OCI-LY1 (cell line): Measurements from ENCODE around the gene CAMTA1.

Experiments
- H2AFZ ChIP-seq: fragments of 200-600 bp; sonication (generic), shearing (Covaris generic); 2 replicates; pipeline ENCODE4 v1.6.0; 2014; ENCODE audit warnings: antibody characterized with exemption, mild to moderate bottlenecking, low read length
- H3F3A ChIP-seq: fragments of 200-600 bp; sonication (generic), shearing (Covaris generic); 2 replicates; pipeline ENCODE4 v1.6.0; 2014; ENCODE audit warnings: mild to moderate bottlenecking, antibody characterized with exemption, low read length, moderate library complexity; ENCODE audit not compliant: insufficient read depth
- H3K27ac ChIP-seq: fragments of 200-600 bp; sonication (generic); 2 replicates; pipeline ENCODE4 v1.5.1; 2014; ENCODE audit warnings: low read length, mixed run types, mild to moderate bottlenecking, low read depth; ENCODE audit not compliant: poor library complexity, severe bottlenecking
- H3K27me3 ChIP-seq: fragments of 200-600 bp; sonication (generic); 2 replicates; pipeline ENCODE4 v1.6.0; 2014; ENCODE audit warnings: antibody characterized with exemption, mild to moderate bottlenecking, low read length, moderate library complexity; ENCODE audit not compliant: insufficient read depth
- H3K36me3 ChIP-seq: fragments of 200-600 bp; sonication (generic); 2 replicates; pipeline ENCODE4 v1.6.1; 2014; ENCODE audit warnings: mild to moderate bottlenecking, antibody characterized with exemption, low read length, moderate library complexity, mixed read lengths; ENCODE audit not compliant: insufficient read depth
- H3K4me1 ChIP-seq: fragments of 200-600 bp; sonication (generic); 2 replicates; pipeline ENCODE4 v1.5.1; 2014; ENCODE audit warnings: mild to moderate bottlenecking, low read length, moderate library complexity; ENCODE audit not compliant: insufficient read depth, severe bottlenecking
- H3K4me2 ChIP-seq: fragments of 200-600 bp; sonication (generic), shearing (Covaris generic); 2 replicates; pipeline ENCODE4 v1.6.1; 2014; ENCODE audit warnings: low read length
- H3K4me3 ChIP-seq: fragments of 200-600 bp; sonication (generic); 2 replicates; pipeline ENCODE4 v1.5.1; 2014; ENCODE audit warnings: low read length, low read depth, mild to moderate bottlenecking, mixed read lengths; ENCODE audit not compliant: poor library complexity, severe bottlenecking
- H3K79me2 ChIP-seq: fragments of 200-600 bp; shearing (Covaris generic); 2 replicates; pipeline ENCODE4 v1.6.1; 2016; ENCODE audit warnings: mixed run types, low read length, mixed read lengths; ENCODE audit not compliant: insufficient read depth
- H3K9ac ChIP-seq: fragments of 200-600 bp; sonication (generic), shearing (Covaris generic); 2 replicates; pipeline ENCODE4 v1.6.1; 2014; ENCODE audit warnings: mild to moderate bottlenecking, low read length, mixed read lengths
- H3K9me2 ChIP-seq: fragments of 200-600 bp; sonication (generic), shearing (Covaris generic); 2 replicates; pipeline ENCODE4 v1.6.1; 2014; ENCODE audit warnings: low read depth, mild to moderate bottlenecking, low read length, mixed read lengths
- H3K9me3 ChIP-seq: fragments of 200-600 bp; shearing (Covaris generic); 2 replicates; pipeline ENCODE4 v1.6.1; 2014; ENCODE audit warnings: low read length, mixed read lengths
- H4K20me1 ChIP-seq: fragments of 200-600 bp; sonication (generic), shearing (Covaris generic); 2 replicates; pipeline ENCODE4 v1.6.0; 2016; ENCODE audit warnings: mild to moderate bottlenecking, low read length; ENCODE audit not compliant: insufficient read depth
- EZH2 ChIP-seq: fragments of 200-600 bp; sonication (generic), shearing (Covaris generic); IDR thresholded peaks from 2 replicates; pipeline ENCODE4 v1.8.0; 2017; ENCODE audit warnings: borderline replicate concordance, mixed run types, mild to moderate bottlenecking, antibody characterized with exemption, low read length, moderate library complexity, mixed read lengths
- TF ChIP-seq, protein P1 (sequence below): fragments of 200-600 bp; sonication (generic), shearing (Covaris generic); IDR thresholded peaks from 2 replicates; pipeline ENCODE4 v1.5.1; 2017; ENCODE audit warnings: mild to moderate bottlenecking, antibody characterized with exemption, low read length, moderate library complexity, mixed read lengths

Gene CAMTA1

DNA sequence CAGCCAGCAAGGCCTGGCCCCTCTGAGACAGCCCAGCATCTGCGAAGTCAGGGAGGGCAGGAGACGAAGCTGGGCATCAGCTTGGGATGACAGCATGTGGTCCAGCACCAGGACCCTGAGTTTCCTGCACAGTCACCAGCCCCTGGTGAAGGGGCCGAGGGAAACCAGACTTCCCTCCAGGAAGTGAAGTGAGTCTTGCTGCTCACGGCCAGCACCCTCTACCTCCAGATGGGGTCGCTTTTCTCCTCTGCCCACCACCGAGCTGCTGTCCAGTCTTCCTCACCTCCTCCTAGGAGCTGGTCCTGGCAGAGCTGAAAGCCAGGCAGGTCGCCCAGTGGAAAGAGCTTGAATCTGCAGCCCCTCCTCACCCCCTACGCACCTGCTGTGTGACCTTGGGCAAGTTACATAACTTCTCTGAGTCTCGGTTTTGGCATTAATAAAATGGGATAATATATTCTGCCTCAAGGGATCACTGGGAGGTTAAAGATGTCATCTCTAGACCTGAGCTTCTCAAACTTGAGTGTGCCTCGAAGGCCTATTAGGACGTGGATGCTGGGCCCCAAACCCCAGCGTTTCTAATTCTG, 867.4 kb downstream of the CAMTA1 start:
- Histone ChIP-seq H3K4me2 (no peak overlapping the region), H4K20me1 (no peaks in the 10 kb centered on the region), H3K36me3 (no peaks in the 10 kb centered on the region), H3K79me2 (no peaks in the 10 kb centered on the region), H3K9ac (no peak overlapping the region), H3F3A (no peaks in the 10 kb centered on the region), H3K27ac (no peak overlapping the region), H2AFZ (no peak overlapping the region), H3K9me3 (no peaks in the 10 kb centered on the region), H3K9me2 (no peaks in the 10 kb centered on the region), H3K4me1 (no peaks in the 10 kb centered on the region), H3K4me3 (no peak overlapping the region), H3K27me3 (peaks cover 5% of the 10 kb centered on the region; the same call in 1 of the 2 replicates)
- TF ChIP-seq, protein P1, sequence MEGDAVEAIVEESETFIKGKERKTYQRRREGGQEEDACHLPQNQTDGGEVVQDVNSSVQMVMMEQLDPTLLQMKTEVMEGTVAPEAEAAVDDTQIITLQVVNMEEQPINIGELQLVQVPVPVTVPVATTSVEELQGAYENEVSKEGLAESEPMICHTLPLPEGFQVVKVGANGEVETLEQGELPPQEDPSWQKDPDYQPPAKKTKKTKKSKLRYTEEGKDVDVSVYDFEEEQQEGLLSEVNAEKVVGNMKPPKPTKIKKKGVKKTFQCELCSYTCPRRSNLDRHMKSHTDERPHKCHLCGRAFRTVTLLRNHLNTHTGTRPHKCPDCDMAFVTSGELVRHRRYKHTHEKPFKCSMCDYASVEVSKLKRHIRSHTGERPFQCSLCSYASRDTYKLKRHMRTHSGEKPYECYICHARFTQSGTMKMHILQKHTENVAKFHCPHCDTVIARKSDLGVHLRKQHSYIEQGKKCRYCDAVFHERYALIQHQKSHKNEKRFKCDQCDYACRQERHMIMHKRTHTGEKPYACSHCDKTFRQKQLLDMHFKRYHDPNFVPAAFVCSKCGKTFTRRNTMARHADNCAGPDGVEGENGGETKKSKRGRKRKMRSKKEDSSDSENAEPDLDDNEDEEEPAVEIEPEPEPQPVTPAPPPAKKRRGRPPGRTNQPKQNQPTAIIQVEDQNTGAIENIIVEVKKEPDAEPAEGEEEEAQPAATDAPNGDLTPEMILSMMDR = no peak
- no peak for TF ChIP-seq EZH2

DNA sequence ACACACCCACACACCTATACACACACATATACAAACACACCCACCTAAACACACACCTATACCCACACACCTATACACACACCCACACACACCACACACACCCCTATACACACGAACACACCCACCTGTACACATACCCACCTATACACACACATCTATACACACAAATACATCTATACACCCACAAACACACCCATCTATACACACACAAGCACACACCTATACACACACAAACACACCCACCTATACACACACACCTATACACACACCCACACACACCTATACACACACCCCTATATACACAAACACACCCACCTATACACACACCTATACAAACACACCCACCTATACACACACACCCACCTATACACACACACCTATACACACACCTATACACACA, 869.5 kb downstream of the CAMTA1 start:
- Histone ChIP-seq H3K79me2 (no peaks in the 10 kb centered on the region), H2AFZ (no peak overlapping the region)
- TF ChIP-seq EZH2 = no peak
- TF ChIP-seq, protein P1 = no peak

GRCh38 chr1:7655354-7655753, 870.1 kb downstream of the CAMTA1 start:
- H3K4me1 ChIP-seq = no peaks in the 10 kb centered on the region
- H3K27me3 ChIP-seq = peaks cover 5% of the 10 kb centered on the region; the same call in 1 of the 2 replicates
- no peak overlapping the region for H3K4me2 ChIP-seq
- H3K9me3 ChIP-seq = no peaks in the 10 kb centered on the region
- H3K79me2 ChIP-seq = no peaks in the 10 kb centered on the region
- TF ChIP-seq, protein P1 = no peak
- no peak for TF ChIP-seq EZH2
- no peaks in the 10 kb centered on the region for H3K36me3 ChIP-seq
- H3F3A ChIP-seq = no peaks in the 10 kb centered on the region
- H3K9ac ChIP-seq = no peak overlapping the region
- H3K27ac ChIP-seq = no peak overlapping the region
- H3K9me2 ChIP-seq = no peaks in the 10 kb centered on the region
- no peaks in the 10 kb centered on the region for H4K20me1 ChIP-seq
- H3K4me3 ChIP-seq = no peak overlapping the region
- no peak overlapping the region for H2AFZ ChIP-seq

More for the DNA sequence above, 869.5 kb downstream of the CAMTA1 start:
- no peak overlapping the region for H3K27ac ChIP-seq
- no peak overlapping the region for H3K9ac ChIP-seq
- H3K27me3 ChIP-seq = peaks cover 5% of the 10 kb centered on the region; the same call in 1 of the 2 replicates
- no peaks in the 10 kb centered on the region for H3K4me1 ChIP-seq
- no peaks in the 10 kb centered on the region for H3K9me2 ChIP-seq
- H3K4me2 ChIP-seq = no peak overlapping the region
- no peaks in the 10 kb centered on the region for H4K20me1 ChIP-seq
- no peaks in the 10 kb centered on the region for H3F3A ChIP-seq
- H3K36me3 ChIP-seq = no peaks in the 10 kb centered on the region
- no peaks in the 10 kb centered on the region for H3K9me3 ChIP-seq
- H3K4me3 ChIP-seq = no peak overlapping the region
